ENCODE measurements around the gene CES2. TPM values are rescaled to one million over a fixed set of nuclear protein-coding genes. Genes with fewer than 3 reads are reported as not detected.

CES2 gene
- total RNA-seq, 4 donors from 2014 or later = 113 to 4,512 (median 3,000) TPM

DNA sequence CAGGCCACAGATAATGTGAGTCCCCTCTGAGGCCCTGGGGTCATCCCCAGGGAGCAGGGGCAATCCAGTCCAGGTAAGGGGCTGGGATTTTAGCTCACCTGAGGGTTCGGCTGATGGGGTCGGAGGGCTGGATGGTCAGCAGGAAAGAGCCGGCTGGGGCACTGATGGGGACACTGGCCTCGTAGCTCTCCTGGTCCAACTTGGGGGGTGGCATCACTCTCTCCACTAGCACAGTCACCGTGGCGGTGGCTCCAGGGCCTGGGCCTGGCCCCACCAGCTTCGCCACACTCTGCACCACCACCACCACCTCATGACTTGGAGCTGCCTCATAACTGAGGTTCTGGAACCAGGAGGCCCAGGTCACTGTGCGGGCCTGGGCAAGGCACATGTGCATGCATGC, 23.5 kb upstream of the CES2 start:
- Histone ChIP-seq H3K27me3 (no peaks in the 10 kb centered on the region), H3K4me1 (no peaks in the 10 kb centered on the region), H3K36me3 (no peaks in the 10 kb centered on the region), H3K27ac (no peak overlapping the region), H3K9me3 (no peaks in the 10 kb centered on the region), H3K4me3 (no peak overlapping the region)
- TF ChIP-seq POLR2A (IDR thresholded peaks at IDR 0.05) = no peak
- TF ChIP-seq, protein P1, sequence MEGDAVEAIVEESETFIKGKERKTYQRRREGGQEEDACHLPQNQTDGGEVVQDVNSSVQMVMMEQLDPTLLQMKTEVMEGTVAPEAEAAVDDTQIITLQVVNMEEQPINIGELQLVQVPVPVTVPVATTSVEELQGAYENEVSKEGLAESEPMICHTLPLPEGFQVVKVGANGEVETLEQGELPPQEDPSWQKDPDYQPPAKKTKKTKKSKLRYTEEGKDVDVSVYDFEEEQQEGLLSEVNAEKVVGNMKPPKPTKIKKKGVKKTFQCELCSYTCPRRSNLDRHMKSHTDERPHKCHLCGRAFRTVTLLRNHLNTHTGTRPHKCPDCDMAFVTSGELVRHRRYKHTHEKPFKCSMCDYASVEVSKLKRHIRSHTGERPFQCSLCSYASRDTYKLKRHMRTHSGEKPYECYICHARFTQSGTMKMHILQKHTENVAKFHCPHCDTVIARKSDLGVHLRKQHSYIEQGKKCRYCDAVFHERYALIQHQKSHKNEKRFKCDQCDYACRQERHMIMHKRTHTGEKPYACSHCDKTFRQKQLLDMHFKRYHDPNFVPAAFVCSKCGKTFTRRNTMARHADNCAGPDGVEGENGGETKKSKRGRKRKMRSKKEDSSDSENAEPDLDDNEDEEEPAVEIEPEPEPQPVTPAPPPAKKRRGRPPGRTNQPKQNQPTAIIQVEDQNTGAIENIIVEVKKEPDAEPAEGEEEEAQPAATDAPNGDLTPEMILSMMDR (IDR thresholded peaks at IDR 0.05) = no peak
- no peak for DNase-seq

DNA sequence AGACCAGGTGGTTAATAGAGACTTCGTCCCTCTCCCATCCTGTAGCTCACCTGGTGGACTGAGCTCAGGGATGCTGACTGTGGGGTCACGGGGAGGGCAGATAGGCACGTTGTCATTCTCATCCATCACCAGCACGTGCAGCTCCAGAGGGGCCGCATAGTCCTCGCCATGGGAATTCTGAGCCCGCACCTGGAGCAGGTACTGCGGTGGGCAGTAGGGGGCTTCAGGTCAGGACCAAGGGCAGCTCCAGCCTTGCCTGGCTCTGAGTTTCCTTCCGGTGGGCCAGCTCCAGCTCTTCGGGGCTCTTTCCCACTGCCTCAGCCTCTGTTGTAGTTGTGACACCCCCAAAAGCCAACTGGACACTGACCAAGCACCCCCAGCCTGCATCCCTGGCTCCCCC, 22.2 kb upstream of the CES2 start:
- Histone ChIP-seq H3K9me3 (no peaks in the 10 kb centered on the region), H3K27me3 (no peaks in the 10 kb centered on the region), H3K27ac (no peak overlapping the region), H3K36me3 (no peaks in the 10 kb centered on the region), H3K4me3 (no peak overlapping the region), H3K4me1 (no peaks in the 10 kb centered on the region)
- TF ChIP-seq, protein P1 (IDR thresholded peaks at IDR 0.05) = no peak
- no peak for TF ChIP-seq POLR2A (IDR thresholded peaks at IDR 0.05)
- no peak for DNase-seq

DNA sequence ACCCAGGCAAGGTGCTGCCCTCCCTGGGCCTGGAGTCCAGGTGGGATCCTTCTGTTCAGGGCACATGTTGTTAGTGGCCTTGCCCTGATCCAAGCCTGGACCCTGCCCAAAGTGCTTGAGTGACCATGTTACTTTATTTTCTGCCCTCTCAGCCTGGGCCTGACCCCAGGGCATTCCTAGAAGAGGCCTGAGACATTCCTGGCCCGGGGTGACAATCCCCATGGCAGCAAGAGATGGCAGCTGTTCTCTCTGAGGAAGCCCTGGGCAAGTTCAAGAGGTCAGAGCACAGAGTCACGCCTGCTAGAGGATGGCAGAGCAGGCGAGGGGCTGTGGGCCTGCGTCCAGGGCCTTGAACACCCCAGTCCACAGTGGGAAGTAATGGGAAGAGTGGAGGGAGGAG, 21.6 kb upstream of the CES2 start:
- Histone ChIP-seq H3K36me3 (no peaks in the 10 kb centered on the region), H3K27ac (no peak overlapping the region), H3K27me3 (no peaks in the 10 kb centered on the region), H3K4me1 (no peaks in the 10 kb centered on the region), H3K9me3 (no peaks in the 10 kb centered on the region), H3K4me3 (no peak overlapping the region)
- TF ChIP-seq, protein P1 (IDR thresholded peaks at IDR 0.05) = no peak
- no peak for TF ChIP-seq POLR2A (IDR thresholded peaks at IDR 0.05)
- no peak for DNase-seq

DNA sequence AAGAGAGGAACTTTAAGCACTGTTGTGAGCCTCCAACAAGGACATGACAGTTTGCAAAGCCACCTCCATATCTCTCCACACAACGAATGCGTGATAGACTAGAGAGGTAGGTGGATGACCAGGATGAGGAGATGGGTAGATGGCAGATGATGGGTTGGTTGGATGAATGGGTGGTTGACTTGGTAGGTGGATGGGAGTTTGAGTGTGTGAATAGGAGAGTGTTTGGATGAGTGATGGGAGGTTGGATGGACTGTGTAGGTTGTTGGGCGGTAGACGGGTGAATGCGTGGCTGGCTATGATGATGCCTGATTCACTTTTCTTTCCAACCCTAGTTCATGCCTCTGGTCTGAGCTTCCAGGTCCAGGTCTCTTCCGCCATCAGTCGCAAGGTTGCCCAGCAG, 20.8 kb upstream of the CES2 start:
- TF ChIP-seq POLR2A (IDR thresholded peaks at IDR 0.05) = no peak
- TF ChIP-seq, protein P1 (IDR thresholded peaks at IDR 0.05) = no peak
- H3K4me1 ChIP-seq = peaks cover 0 to 6% (median 0%) of the 10 kb centered on the region in 4 donors
- H3K4me3 ChIP-seq = no peak overlapping the region
- no peak for DNase-seq
- H3K27ac ChIP-seq = no peak overlapping the region
- H3K9me3 ChIP-seq = no peaks in the 10 kb centered on the region
- H3K27me3 ChIP-seq = no peaks in the 10 kb centered on the region
- H3K36me3 ChIP-seq = no peaks in the 10 kb centered on the region

DNA sequence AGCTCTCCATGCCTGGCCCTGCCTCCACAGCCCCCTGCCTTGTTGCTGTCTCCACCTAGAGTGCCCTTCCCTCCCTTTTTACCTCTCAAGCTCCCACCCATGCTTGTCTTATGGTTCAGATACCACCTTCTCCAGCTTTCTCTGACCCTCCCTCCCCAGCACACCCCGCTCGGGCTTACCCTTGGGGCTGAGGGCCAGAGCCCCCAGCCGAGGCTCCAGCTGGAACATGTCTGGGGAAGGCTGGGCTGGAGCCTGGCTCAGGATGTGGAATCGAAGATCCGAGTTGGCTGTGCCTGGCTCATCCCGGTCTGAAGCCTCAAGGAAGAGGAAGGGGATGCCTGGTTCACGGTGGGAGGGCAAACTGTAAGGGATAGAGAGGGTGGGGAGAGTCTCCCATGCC, 20.3 kb upstream of the CES2 start:
- DNase-seq = no peak
- H3K27ac ChIP-seq = no peak overlapping the region
- peaks cover 0 to 11% (median 0%) of the 10 kb centered on the region in 4 donors for H3K4me1 ChIP-seq
- TF ChIP-seq POLR2A (IDR thresholded peaks at IDR 0.05) = no peak
- TF ChIP-seq, protein P1 (IDR thresholded peaks at IDR 0.05) = no peak
- no peaks in the 10 kb centered on the region for H3K27me3 ChIP-seq
- H3K4me3 ChIP-seq = no peak overlapping the region
- H3K9me3 ChIP-seq = no peaks in the 10 kb centered on the region
- no peaks in the 10 kb centered on the region for H3K36me3 ChIP-seq

DNA sequence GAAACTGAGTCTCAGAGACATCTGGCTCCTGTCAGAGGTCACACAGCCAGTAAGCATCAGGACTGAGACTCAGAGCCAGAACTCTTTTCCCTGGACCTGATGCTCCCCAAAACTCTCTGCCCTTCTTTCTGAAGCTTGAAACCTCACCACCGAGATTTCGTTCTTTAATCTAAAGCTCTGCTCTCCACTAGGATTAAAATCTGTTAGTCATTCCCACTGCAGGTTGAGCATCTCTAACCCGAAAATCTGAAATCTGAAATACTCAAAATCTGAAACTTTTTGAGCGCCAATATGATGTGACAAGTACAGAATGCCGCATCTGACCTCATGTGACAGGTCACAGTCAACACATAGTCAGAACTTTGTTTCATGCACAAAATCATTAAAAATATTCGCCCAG, 18.8 kb upstream of the CES2 start:
- H3K27ac ChIP-seq = no peak overlapping the region
- no peak overlapping the region for H3K4me3 ChIP-seq
- no peaks in the 10 kb centered on the region for H3K9me3 ChIP-seq
- peaks cover 0 to 14% (median 0%) of the 10 kb centered on the region in 4 donors for H3K4me1 ChIP-seq
- TF ChIP-seq, protein P1 (IDR thresholded peaks at IDR 0.05) = no peak
- TF ChIP-seq POLR2A (IDR thresholded peaks at IDR 0.05) = no peak
- DNase-seq = no peak
- no peaks in the 10 kb centered on the region for H3K27me3 ChIP-seq
- H3K36me3 ChIP-seq = no peaks in the 10 kb centered on the region

Data from Peyer's patch (tissue), 4 donors.